NOMO-1 (cell line): ENCODE measurements around the gene GSTCD.
A peak's percentile ranks its signal among the peaks of the same experiment; 100 is the strongest.
"Not testable (repeated sequence)": the region's sequence is repeated elsewhere in the genome, so short reads cannot be mapped to it uniquely, and the experiment has no call there.

Experiments
- DNase-seq, 2 experiments: peaks; one replicate each; lab custom pipeline; 2025; ENCODE audit not compliant: unreplicated experiment in 2 of 2; lab: John Stamatoyannopoulos, UW

Gene GSTCD, protein sequence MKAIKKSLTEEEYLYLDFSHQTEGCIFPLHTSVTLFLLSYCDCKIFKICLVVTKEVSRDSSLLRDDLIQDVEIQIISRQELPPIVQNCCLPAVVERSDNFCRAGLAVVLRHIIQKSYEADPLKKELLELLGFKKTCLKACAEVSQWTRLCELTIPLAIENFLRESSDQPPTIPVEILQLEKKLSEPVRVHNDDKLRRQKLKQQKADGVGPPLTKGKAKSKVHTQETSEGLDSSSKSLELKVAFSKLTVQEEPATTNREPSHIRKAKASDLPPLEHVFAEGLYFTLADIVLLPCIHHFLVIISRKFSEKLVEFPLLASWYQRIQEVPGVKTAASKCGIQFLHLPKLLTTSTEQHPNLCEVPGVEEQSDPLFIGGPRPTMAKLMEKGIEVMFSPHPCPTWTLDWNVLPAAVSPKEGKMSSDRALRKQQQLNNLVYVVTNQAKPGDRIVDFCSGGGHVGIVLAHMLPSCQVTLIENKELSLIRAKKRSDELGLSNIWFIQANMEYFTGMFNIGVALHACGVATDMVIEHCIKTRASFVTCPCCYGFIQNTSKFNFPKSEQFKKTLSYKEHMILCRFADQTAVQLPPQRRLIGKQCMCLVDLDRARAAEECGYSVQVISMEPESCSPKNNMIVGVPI

DNA sequence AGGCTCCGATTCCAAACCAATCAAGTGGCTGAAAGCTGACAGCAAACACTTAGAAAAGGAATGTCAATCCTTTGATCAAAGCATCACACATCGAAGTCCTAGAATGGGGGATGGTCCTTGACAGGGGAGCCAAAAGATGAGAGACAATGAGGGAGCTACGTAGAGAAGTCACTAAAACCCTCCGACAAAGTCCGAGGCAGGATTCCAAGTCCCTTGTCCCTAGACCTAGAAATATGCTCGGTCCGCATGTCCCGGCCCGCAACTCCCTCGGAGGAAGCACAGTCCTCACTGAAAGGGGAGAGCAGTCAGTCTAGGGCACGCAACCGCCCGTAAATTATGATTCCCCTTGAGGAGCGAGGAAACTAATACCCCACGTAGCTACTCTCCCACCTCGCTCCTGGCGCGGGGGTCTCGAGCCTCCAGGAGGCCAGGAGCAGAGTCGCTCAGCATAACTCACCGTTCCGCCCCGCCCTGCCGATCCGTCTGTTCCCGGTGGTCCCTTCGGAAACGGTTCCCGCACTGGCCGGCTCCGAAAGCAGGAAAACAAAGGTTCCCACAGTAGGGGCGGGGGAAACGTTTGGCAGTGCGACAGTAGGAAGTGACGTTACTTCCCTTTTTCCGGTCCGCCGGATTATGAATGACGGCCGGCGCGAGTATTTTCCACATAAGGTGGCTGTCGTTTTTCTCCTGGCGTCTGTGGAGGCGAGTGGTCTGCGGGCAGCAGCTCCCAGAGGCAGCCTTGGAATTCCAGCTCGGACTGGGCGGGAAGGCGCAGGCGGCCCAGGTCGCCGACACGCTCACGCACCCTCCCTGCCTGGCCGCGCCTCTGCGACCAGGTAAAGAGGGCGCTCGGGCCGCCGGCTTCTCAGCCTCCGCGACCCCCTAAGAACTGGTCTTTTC is at the start of gene GSTCD, which contains the start of gene INTS12:
Gene GSTCD, plus strand, starts transcription at position 604 of the 900 bp plus-strand sequence. CDS start 8,830 bp downstream, outside the sequence.
Gene INTS12, minus strand, starts transcription at position 509 of the 900 bp plus-strand sequence. CDS start 8,684 bp downstream, outside the sequence.
- peak; percentile 72 to 88 for DNase-seq

GRCh38 chr4:105659190-105659589 is 49.4 kb upstream of the GSTCD start:
- DNase-seq, result no peak

DNA sequence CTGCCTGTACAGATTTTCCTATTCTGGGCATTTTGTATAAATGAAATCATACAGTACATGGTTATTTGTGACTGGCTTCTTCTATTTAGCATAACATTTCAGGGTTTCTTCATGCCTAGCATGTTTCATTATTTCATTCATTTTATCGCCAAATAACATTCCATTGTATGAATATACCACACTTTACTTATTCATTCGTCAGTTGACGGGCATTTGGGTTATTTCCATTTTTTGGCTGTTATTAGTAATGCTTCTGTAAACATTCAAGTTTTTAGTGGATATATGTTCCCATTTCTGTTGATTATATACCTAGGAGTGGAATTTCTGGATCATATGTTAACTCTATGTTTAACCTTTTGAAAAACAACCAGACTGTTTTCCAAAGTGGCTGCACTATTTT is 47.6 kb upstream of the GSTCD start:
- DNase-seq, result no peak

DNA sequence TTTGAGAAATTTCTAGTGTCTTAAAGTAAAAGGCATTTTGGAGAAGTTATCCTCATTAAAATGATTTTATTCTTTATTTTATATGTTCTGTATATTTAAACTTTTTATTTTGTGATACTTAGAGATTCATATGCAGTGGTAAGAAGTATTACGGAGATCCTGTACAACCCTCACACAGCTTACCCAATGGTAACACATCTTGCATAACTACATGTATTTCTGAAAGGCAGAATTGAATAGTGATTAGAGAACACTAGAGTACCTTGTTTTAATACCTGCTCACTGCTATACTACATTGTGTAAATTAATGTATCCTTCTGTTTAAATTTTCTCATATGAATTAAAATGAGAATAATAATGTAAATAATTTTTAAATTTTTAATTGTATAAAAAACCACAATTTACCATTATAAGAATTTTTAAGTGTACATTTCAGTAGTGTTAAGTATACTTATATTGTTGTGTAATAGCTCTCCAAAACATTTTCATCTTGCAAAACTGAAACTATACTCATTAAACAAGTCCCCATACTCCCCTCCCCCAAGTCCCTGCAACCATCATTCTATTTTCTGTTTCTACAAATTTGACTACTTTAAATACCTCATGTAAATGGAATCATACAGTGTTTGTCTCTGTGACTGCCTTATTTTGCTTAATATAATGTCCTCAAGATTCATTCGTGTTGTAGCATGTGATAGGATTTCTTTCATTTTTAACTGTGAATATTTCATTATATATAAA is 45.5 kb upstream of the GSTCD start:
- peak in 1 of 2 experiments; percentile 3 for DNase-seq

- DNase-seq, result peak in 1 of 2 experiments; percentile 57
These were observed 41.9 kb upstream of the GSTCD start for GRCh38 chr4:105666693-105667092.

DNA sequence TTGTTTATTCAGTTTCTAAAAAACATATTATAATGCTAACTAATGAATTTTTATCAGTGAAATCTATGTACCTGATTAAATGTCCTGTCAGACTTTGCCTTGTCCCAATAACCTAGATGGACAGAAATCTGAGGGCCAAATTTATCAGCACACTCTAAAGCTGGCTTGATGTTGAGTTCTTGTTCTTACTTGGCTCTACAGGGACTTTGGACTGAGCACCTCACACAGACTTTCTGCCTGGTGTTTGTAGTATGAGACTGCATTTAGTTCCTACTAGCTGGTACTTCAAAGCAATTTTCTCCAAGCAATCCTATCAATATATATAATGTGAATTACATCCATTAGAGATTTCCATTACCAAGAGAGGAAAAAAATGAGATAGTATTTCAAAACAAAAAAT is 37.9 kb upstream of the GSTCD start:
- no peak for DNase-seq

GRCh38 chr4:105671301-105671700 is 37.3 kb upstream of the GSTCD start:
- no peak for DNase-seq

GRCh38 chr4:105674011-105674410 is 34.6 kb upstream of the GSTCD start:
- no peak for DNase-seq

DNA sequence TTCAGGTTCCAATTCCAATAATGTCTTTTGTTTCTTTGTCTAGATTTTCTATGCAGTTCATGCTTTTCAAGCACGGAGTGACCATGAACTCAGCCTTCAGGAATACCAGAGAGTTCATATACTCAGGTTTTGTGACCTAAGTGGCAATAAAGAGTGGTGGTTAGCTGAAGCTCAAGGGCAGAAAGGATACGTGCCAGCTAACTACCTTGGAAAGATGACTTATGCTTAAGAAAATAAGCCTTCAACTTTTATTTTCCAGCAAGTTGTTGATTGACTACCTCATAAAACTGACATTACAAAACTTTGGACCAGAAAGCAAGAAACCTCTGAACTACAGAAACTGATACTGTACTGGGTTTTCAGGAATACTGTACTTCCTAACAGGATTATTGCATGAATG is 30.9 kb upstream of the GSTCD start:
- DNase-seq, result no peak

DNA sequence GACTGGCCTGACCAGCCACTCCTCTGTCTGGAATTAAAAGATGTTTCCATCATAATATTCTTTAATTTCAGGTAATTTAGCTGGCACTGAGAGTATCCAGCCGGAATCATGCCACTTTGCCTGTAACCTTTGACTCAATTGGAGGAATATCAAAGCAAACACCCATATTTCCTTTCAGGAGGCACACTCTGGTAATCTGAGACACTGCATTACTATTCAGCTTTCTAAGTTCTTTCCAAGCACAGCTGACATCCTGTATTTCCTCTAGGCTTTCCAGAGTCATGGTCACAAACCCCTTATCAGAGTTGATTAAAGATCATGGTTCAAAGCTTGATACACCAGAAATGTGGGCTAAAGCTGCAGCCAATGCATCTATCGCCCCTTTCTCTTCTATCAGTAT is 29.4 kb upstream of the GSTCD start:
- DNase-seq, result no peak

GRCh38 chr4:105683038-105683437 is 25.5 kb upstream of the GSTCD start:
- DNase-seq, result no peak

- DNase-seq, result no peak
These were observed 22.0 kb upstream of the GSTCD start for GRCh38 chr4:105686571-105686970.

GRCh38 chr4:105694812-105695211 is 13.8 kb upstream of the GSTCD start:
- DNase-seq, result not testable (repeated sequence)

GRCh38 chr4:105695832-105696231 is 12.8 kb upstream of the GSTCD start:
- not testable (repeated sequence) for DNase-seq

DNA sequence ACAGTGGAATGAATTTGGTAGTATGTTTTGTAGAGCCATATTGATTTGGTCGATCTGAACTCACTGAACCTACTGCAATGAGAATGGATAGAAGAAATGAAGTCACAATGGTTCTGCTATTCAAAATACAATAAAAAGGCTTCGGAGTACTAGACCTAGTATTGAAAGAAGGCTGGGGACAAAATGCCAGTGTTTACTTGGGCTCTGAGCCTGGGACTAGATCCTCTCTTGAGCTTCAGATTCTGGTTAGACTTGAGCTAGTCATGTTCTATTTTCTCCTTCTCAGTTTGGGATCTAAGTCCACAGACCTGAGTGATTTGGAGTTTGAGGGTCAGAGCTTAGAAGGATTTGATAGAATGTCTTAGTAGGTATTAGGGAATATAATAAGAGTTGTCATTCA is 10.0 kb upstream of the GSTCD start:
- no peak for DNase-seq

DNA sequence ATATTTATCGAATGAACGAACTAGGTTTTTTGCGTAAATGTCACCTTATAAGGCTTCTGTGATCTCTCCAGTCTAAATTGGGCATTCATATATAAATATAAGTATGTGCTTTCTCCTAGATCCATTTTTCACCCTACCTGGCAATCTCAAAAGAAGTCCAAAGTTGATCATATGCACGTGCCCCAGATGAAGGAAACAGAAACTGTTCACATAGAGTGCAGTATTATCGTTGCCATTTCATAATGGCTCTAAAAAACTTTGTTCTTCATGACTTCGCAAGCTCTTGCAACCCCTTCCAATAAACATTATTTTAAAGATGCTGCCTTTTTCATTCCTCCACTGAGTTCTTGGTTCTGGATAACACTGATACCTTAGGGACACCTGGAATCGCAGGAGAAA is 803 bp upstream of the GSTCD start:
- DNase-seq, result no peak

DNA sequence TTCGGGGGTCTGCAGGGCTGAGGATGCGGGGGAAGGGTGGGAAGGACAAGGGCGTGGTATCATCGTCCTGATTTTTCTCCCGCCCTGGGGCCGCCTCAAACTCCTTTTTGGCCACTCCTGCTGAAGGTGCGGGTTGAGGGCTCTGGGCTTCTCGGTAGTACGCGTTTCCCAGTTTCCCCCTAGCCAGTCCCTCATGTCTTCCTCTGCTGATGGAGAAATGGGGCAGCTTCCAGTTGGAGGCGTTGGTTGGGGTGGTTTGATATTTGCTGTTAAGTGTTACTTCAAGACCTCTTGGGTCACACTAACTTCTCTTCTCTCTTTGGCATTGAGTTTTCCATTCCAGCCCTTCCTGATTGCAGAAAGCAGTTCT is 482 bp downstream of the GSTCD start:
- DNase-seq, result peak; percentile 31 to 41

GRCh38 chr4:105710012-105710600 is 1.5 kb downstream of the GSTCD start:
- DNase-seq, result no peak

GRCh38 chr4:105710678-105711077 is 2.1 kb downstream of the GSTCD start:
- DNase-seq, result no peak

DNA sequence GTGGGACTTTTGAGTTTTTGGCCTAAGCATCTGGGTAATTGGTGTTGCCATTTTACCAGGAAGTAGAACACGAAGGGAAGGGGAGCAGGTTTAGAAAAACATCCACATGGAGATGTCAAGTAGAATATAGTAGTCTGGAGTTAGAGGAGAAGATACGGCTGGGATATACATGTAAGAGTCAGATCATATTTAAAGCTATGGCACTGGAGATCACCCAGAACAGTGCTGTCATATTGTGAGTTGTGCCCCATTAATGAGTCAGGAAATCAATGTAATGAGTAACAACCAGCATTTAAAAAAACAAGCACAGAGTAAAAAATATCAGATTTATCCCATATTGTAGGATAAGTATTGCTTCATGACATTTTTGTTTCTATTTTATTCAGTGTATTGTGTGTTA is 4.2 kb downstream of the GSTCD start:
- no peak for DNase-seq
